ENCODE results near the gene MAPK9. TPM values are rescaled to one million over a fixed set of nuclear protein-coding genes. Genes with fewer than 3 reads are reported as not detected.
"Not testable (repeated sequence)": the region's sequence is repeated elsewhere in the genome, so short reads cannot be mapped to it uniquely, and the experiment has no call there.

MAPK9 gene
- total RNA-seq, 1 donor from 2014 or later: 34.4 TPM

DNA sequence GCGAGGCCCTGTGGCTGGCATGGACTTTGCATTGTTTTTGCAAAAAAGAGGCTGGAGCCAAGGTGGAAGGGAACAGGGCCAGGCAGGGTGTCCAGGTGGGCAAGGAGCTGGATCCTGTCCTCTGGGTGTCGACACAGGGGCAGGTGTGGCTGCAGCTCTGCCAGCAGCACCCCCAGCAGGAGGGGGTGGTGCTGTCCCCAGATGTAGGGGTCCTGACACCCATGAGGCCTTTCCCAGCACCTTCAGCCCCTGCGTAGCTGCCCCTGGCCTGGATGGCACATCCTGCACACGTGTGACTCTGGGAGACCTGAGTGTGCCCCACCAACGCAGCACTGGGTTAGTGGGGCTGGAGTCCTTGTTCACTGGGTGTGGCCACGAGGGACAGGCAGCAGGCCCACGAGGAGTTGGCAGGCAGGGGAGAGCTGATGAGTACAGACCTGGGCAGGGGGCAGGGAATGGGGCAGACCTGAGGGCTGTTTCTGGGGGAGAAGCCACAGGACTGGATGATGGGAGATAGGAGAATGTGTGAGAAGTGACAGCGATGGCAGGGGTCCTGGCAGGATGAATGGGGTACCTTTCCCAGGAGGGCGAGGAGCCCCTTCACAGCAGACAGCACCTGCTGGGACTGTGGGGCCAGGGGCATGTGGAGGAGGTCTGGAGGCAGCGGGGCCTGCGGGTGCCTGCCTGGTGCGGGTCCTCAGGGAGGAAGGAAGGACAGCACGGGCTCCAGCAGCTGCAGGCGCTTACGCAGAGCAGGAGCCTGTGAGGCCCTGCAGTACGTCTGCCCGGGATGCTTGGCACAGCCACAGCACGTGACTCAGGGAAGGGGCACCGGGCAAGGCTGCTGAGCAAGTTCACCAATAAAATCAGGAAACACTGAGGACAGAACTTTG is 79.3 kb downstream of the MAPK9 start:
- intact Hi-C loops (cut with DNase I): loop anchor here (5.0 kb wide), 1 partner anchor 80 kb away; no protein-coding TSS in a partner anchor
- no peak for DNase-seq (ENCODE audit: low spot score)
- no peak for ATAC-seq

DNA sequence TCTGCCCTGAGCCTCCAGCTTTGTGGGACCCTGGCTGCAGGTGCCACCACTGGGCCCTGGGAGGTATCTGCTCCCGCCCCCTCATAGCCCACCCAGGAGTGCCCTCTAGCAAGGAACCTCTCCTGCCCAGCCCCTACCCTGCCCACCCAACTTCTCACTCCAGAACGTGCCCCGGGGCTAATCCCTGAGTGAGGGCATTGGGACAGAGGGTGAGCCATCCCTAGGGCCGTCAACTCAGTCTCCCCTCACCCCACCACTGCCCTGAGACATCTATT is 80.2 kb downstream of the MAPK9 start:
- no peak for ATAC-seq
- intact Hi-C loops (cut with DNase I): loop anchor here (5.0 kb wide), 1 partner anchor 79 kb away; no protein-coding TSS in a partner anchor
- no peak for DNase-seq (ENCODE audit: low spot score)

DNA sequence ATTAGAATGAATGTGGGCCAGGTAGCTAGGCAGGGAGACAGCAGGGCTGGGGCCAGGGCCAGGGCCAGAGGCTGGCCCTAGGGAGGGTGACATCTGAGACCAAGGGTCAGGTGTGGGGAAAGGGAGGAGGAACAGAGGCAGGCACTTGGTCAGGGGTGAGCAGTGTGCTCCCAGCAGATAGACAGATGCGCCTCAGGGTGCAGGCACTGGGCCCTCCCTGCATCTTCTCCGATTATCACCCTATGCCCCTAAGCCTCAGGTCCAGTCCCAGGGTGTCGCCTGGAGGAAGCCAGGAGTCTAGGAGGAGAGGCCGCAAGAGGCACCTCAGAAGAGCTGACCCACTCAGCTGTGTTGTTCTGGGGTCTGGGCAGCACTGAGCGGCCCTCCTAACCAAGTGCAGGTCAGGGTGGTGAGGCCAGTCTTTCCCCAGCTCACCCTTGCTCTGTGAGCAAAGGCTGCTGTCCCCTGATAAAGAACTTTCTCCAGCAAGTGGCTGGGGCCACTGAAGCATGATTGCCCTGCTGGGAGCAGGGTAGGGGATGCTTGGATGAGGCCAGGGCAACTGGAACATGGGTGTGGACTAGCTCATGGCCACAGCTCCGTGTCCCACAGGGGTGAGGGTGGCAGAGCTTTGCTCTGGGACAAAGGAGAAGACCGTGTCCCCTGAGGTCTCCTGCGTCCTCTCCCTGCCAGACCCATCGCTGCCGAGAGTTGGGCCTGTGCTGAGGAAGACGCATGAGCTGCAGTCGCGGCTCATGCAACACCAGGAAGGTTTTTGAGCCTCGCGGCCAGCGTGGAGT is 80.7 kb downstream of the MAPK9 start:
- no peak for DNase-seq (ENCODE audit: low spot score)
- intact Hi-C loops (cut with DNase I): loop anchor here (5.0 kb wide), 1 partner anchor 79 kb away; no protein-coding TSS in a partner anchor
- ATAC-seq: no peak

DNA sequence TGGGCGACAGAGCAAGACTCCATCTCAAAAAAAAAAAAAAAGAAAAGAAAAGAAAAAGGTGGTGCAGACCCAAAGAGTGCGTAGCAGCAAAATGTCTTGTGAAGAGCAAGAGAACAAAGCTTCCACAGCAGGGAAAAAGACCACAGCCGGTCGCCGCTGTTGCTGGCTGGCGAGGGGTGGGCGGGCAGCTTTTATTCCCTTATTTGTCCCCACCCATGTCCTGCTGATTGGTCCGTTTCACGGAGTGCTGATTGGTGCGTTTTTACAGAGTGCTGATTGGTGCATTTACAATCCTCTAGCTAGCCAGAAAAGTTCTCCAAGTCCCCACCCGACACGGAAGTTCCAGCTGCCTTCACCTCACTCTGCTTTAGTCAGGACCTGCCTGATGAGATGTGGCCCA is 81.8 kb downstream of the MAPK9 start:
- DNase-seq (ENCODE audit: low spot score); ATAC-seq: not testable (repeated sequence)
- intact Hi-C loops (cut with DNase I): loop anchor here (5.0 kb wide), 1 partner anchor 78 kb away; no protein-coding TSS in a partner anchor

DNA sequence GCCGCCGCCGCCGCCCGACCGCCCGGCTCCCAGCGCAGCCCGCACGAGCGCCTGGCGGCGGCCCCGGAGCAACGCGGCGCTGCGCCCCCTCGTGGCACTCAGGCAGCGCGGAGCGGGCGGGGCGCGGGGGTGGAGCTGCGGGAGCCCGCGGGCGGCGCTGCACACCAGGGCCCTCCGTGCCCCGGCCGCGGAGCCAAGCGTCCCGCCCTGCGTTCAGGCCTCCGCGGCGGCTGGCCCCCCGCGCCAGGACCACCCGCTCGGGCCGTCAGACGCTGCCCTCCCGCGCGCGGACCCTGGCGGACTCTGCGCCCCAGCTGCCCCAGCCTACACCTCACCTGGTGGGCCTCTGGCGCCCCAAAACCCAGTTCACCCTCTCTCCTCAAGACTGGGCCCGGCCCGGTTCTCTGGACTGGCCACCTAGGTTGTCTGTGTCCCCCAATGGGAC is 82.7 kb downstream of the MAPK9 start, which contains the start of gene RASGEF1C:
TSS of gene RASGEF1C (minus strand) at position 75 of the 445 bp plus-strand sequence. CDS start 71,159 bp downstream, outside the sequence.
- DNase-seq (ENCODE audit: low spot score): peak; percentile 81
- peak; percentile 73 for ATAC-seq
- intact Hi-C loops (cut with DNase I): no loop called here

DNA sequence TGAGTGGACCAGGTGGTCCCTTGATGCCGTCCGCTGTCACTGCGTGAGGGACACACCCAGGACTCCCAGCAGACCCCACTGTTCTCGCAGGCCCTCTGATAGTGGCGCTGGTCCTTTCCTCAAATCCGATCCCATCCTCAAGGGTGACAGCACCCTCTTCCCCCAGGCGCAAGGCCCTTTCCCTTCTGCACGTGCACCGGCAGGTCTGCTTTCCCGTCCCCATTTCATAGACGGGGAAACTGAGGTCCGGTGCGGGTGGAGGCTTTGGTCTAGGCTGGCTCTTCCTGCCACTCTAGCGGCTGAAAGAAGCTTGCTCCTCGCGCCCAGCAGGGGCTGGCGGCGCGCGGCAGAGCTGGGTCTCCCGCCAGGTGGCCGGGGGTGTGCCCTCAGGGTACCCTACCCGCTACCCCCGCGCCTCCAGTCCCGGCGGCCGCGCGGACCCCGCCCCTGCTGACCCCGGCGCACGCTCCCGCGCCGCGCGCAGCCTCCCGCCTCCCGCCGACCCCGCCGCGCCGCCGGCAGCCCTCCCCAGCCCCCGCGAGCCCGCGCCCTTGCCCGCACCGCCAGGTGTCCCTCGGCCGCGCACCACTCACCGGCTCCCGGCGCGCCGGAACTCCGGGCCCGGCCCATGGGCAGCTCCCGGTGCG is 83.3 kb downstream of the MAPK9 start:
- intact Hi-C loops (cut with DNase I): no loop called here
- ATAC-seq (peak; percentile 29), DNase-seq (ENCODE audit: low spot score) (no peak)

DNA sequence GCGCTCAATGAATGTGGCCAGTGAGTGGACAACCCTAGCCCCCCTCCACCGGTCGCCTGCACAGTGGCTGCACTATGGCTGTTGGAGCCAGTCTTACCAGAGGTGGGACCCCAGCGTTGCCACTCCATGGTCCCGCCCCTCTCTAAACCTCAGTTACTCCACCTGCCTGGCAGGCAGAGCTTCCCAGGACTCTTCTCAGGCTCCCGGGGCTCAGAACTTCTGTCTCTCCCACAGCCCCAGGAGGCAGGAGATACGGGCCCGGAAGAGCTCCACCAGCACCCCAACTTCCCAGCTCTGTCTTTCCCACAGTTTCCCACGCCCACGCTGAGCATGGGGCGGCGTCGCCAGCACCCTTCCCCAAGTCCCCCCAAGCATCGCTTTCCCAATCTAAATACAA is 83.8 kb downstream of the MAPK9 start:
- DNase-seq (ENCODE audit: low spot score): no peak
- ATAC-seq: peak; percentile 41
- intact Hi-C loops (cut with DNase I): no loop called here

DNA sequence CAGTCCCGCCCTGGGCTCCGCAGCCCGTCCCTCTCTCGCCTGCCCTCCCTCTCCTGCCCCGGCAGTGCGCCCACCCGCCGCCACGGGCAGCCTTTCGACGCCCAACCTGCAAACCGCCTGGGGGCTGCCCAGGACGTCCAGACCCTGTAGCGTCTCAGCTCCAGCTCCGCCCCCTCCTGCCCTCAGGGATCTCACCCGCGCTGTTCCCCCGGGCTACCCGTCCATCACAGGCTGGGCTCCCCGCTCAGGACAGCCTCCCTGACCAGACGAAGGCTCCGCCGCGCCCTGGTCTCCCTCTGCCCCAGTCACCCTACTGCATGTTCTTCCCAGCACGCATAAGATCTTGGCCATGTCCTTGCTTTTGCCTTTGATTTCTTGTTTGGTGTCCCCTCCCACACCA is 84.3 kb downstream of the MAPK9 start:
- DNase-seq (ENCODE audit: low spot score) (no peak), ATAC-seq (peak; percentile 12)
- intact Hi-C loops (cut with DNase I): no loop called here

DNA sequence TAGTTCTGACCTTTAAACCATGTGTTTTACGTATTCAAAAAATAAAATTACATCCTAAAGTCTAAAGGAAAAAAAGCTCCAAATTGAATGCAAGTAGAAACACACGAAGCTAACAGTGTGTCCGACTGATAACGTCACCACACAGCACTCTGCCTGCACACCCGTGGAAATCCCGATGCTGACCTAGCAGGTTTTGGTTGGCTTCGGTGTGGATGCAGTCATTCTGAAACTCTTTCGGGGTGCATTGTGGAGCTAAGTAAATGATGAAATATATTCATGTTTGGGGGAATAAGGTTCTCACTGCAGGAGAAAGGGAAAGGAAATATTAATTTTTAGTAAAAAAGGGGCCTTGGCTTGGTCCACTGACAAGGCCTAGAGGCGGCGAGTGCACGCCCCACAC is 84.9 kb downstream of the MAPK9 start:
- intact Hi-C loops (cut with DNase I): no loop called here
- no peak for ATAC-seq
- no peak for DNase-seq (ENCODE audit: low spot score)

DNA sequence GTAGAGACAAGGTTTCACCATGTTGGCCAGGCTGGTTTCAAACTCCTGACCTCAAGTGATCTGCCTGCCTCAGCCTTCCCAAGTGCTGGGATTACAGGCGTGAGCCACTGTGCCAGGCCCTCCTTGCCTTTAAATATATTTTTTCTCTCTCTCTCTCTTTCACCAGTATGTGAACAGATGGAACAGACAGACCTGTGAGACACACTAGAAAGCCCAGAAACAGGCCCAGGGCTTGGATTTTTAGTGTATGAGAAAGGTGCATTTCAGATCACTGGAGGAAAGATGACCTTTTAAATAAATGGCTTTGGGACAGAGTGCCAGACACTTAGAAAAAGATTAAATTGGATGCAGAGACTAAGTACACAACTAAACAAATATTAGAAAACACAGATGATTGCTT is 86.0 kb downstream of the MAPK9 start:
- no peak for ATAC-seq
- DNase-seq (ENCODE audit: low spot score): no peak
- intact Hi-C loops (cut with DNase I): no loop called here

DNA sequence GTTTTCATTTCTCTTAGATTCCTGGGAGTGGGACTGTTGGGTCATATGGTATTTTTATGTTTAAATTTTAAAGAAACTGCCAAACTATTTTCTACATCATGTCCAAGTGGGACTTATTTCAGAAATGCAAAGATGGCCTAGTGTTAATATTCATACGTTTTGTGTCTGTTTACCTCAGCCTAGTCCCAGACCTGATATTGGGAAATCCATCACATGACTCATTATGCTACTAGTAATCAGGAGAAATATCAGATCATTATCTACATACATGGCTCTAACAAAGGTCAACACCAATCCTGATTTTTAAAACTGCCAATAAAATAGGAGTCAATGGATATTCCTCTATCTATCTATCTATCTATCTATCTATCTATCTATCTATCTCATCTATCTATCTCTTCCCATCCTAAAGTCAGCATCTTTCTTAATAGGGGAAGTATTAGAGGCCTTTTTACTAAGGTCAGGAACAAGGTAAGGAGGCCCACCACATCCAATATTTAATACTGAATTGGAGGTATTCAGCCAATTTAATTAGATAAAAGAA is 87.5 kb downstream of the MAPK9 start:
- no peak for DNase-seq (ENCODE audit: low spot score)
- intact Hi-C loops (cut with DNase I): no loop called here
- ATAC-seq: no peak

DNA sequence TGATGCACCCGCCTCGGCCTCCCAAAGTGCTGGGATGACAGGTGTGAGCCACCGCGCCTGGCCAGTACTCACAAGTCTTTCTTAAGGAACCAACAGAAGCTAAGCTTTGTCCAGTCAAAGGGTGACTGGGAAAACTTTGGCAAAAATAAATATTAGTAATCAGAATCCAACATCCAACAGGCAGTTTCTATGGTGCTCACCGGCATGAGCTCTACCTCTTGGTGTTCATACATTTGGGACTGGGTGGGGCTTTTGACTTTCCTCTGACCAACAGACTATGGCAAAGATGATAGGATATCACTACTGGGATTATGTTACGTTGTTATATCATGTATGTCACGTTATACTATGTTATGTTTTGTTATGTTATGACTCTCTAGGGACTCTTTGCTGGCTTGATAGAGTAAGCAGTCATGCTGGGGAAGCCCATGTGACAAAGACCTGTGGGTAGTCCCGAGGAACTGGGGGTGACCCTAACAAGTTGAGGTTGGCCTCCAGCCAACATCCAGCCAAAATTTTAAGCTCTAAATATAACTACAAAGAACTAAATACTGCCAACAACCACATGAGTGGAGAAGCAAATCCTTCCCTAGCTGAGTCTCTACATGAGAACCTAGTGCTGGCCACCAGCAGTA is 88.8 kb downstream of the MAPK9 start:
- ATAC-seq: no peak
- intact Hi-C loops (cut with DNase I): no loop called here
- DNase-seq (ENCODE audit: low spot score): no peak

DNA sequence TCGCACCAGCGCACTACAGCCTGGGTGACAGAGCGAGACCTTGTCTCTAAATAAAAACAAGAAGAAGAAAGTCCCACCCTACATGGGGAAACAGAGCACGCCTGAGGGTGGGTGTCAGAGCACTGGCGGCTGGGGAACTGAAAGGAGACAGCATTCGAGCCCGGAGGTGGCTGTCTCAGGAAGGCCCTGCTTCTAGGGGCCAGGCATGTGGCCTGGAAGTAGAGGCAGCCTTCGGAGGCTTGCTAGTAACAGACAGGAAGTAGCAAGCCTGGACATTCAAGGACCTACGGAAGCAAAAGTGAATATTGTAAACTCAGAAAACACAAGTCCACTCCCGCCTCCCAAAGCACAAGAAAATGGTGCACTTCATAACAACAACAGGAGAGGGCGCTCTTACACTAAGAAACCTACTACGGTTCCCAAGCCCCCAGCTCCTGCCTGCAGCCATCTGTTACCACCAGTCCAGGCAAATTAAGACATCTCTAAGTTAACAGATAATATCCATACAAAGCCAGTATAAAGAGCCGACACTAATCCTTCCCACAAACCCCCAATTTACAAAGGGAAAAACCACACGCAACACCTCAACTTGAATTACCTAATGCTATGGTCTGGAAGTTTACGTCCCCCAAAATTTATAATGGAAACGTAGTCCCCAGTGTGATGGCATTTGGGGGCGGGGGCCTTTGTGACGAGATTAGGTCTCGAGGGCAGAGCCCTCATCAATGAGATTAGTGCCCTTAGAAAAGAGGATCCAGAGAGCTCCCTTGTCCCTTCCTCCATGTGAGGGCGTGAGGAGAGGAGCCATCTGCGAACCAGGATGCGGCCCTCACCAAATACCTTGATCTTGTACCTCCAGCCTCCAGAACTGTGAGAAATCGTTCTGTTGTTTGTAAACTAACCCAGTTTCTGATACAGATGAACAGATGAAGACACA is 90.6 kb downstream of the MAPK9 start:
- DNase-seq (ENCODE audit: low spot score) (no peak), ATAC-seq (no peak)
- intact Hi-C loops (cut with DNase I): no loop called here

DNA sequence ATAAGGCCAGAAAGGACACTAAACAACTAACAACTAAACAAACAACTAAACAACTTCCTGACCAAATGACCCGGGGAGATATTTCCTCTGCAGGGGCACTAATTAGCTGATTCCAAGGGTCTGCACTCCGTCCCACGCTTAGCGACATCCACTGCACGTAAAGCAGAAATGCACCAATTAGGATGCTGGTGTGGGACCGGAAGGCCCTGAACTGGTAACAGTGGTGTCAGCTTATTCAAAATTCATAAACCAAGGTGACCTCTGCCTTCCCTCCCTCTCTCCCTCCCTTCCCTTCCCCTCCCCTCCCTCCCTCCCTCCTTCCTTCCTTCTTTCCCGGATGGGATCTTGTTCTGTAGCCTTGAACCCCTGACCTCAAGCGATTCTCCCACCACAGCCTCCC is 92.5 kb downstream of the MAPK9 start:
- no peak for DNase-seq (ENCODE audit: low spot score)
- intact Hi-C loops (cut with DNase I): no loop called here
- ATAC-seq: no peak

DNA sequence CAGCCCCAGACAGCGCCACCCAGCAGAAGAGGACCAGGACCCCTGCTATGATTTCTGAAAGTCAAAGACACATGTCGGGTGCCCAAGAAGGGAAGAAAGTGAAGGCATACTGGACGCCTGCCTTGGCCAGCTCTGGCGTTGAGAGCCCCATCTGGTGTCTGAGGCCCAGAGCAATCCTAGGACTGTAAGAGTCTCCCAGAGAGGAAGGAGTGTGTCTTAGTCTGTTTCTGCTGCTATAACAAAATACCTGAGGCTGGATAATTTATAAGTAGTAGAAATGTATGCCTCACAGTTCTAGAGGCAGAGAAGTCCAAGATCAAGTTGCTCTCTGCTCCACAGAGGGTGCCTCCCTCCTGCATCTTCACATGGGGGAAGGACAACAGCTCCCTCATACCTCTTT is 93.7 kb downstream of the MAPK9 start:
- ATAC-seq: no peak
- DNase-seq (ENCODE audit: low spot score): no peak
- intact Hi-C loops (cut with DNase I): no loop called here

DNA sequence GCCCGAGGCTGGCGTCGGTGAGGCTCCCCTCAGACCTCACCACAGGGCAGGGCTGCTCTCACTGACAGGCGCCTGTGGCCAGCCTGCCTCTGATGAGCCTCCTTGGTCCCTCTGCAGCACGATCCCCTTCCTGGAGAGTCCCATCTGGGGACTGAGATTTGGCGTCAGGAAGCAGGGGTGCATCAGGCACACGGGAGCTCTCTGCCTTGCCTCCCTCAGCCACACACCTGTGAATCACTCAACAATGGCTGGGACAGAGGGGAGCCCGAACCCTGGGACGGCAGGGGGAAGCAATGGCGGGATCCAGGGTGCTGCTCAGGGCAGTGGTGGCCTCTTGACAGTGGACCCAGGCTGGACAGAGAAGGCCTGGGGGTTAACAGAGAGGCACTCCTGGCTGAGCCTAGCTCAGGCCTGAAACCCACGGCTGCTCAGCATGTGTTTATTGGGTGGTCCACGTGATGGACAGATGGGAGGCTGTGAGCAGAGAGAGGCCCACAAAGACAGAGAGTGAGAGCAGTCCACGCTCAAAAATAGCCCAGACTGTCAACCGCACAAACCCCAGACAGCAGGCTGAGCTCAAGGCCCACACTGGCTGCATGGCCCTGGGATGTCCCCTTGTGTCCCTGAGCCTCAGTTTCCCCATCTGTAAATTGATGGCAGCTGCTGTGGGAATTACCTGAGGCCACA is 94.7 kb downstream of the MAPK9 start:
- DNase-seq (ENCODE audit: low spot score): no peak
- no peak for ATAC-seq
- intact Hi-C loops (cut with DNase I): no loop called here
